AG04449 (cell line): Measurements from ENCODE around the gene CPB2.

Experiments
- CTCF ChIA-PET: fragments of 350-600 bp; formaldehyde crosslinking; extraction: SDS; loops from one replicate; lab custom pipeline; 2021; ENCODE audit warnings: antibody characterized with exemption; lab: Yijun Ruan, JAX
- POLR2A ChIA-PET: fragments of 400-600, 350-600 bp; formaldehyde crosslinking; extraction: SDS; loops from one replicate; lab custom pipeline; 2020; ENCODE audit warnings: antibody characterized with exemption, inconsistent platforms; lab: Yijun Ruan, JAX
- DNase-seq: peaks from one replicate; pipeline ENCODE4 v3.0.0-alpha.2; 2010; ENCODE audit warnings: low read depth, low spot score
- H3K4me3 ChIP-seq: 2 replicates; pipeline ENCODE4 v1.5.1; 2011; ENCODE audit warnings: low read depth, mild to moderate bottlenecking, control low read depth, low read length
- CTCF ChIP-seq: IDR thresholded peaks from one replicate; pipeline ENCODE4 v1.5.1; 2011; ENCODE audit warnings: mild to moderate bottlenecking, moderate library complexity, low read length, control low read depth, inconsistent platforms; ENCODE audit not compliant: insufficient read depth; ENCODE audit errors: missing control alignments

The CPB2 gene

GRCh38 chr13:46097663-46098062, 7.2 kb downstream of the CPB2 start:
- ChIA-PET POLR2A (no interaction called here), CTCF (no interaction called here)
- H3K4me3 ChIP-seq = no peak overlapping the region
- DNase-seq = no peak
- no peak for TF ChIP-seq CTCF

GRCh38 chr13:46097015-46097414, 7.8 kb downstream of the CPB2 start:
- TF ChIP-seq CTCF = no peak
- DNase-seq = no peak
- ChIA-PET POLR2A (no interaction called here), CTCF (no interaction called here)
- H3K4me3 ChIP-seq = no peak overlapping the region

- ChIA-PET POLR2A (no interaction called here), CTCF (interaction anchor here (0.6 to 2.5 kb wide), 2 partner anchors 32 to 35 kb away, joined by 3 to 14 read pairs; no protein-coding TSS in a partner anchor)
- no peak overlapping the region for H3K4me3 ChIP-seq
- no peak for DNase-seq
- no peak for TF ChIP-seq CTCF
Measured at GRCh38 chr13:46094478-46094877, 10.4 kb downstream of the CPB2 start.

GRCh38 chr13:46088821-46089562, 15.8 kb downstream of the CPB2 start:
- DNase-seq = no peak
- POLR2A ChIA-PET = no interaction called here
- TF ChIP-seq CTCF = no peak
- CTCF ChIA-PET = no interaction called here
- no peak overlapping the region for H3K4me3 ChIP-seq

GRCh38 chr13:46087481-46087880, 17.4 kb downstream of the CPB2 start:
- POLR2A ChIA-PET = no interaction called here
- no peak for TF ChIP-seq CTCF
- no peak overlapping the region for H3K4me3 ChIP-seq
- CTCF ChIA-PET = no interaction called here
- no peak for DNase-seq

GRCh38 chr13:46086985-46087384, 17.8 kb downstream of the CPB2 start:
- ChIA-PET POLR2A (no interaction called here), CTCF (no interaction called here)
- no peak for DNase-seq
- H3K4me3 ChIP-seq = no peak overlapping the region
- no peak for TF ChIP-seq CTCF
